ENCODE results near the gene PHLDA1. TPM values are rescaled to one million over a fixed set of nuclear protein-coding genes. Genes with fewer than 3 reads are reported as not detected.

PHLDA1 gene
- total RNA-seq, 1 experiment from 2014 or later: 181 TPM

- POLR2A ChIA-PET (ENCODE audit: unreplicated experiment): interaction anchor here (1.0 to 1.1 kb wide), 3 partner anchors 43 to 115 kb away, joined by 3 to 5 read pairs (median 3); partner anchors contain the start of gene PHLDA1
- intact Hi-C loops (cut with micrococcal nuclease): loop anchor here (1.0 to 10.0 kb wide), 9 partner anchors 24 to 418 kb away; no protein-coding TSS in a partner anchor
- TSS peak; percentile 84 for BruUV-seq (replicated peaks)
Observed at GRCh38 chr12:75977952-75978671, 53.5 kb downstream of the PHLDA1 start.

GRCh38 chr12:75977590-75977951, 54.0 kb downstream of the PHLDA1 start:
- H3K9ac ChIP-seq (ENCODE audit: low read length): peak overlapping the region; percentile 84
- POLR2A ChIA-PET (ENCODE audit: unreplicated experiment): interaction anchor here (0.6 to 1.1 kb wide), 4 partner anchors 43 to 114 kb away, joined by 3 to 5 read pairs (median 3); partner anchors contain the start of gene PHLDA1
- H3K36me3 ChIP-seq (ENCODE audit: low read depth, low read length): no peaks in the 10 kb centered on the region
- DNase-seq (no peak), ATAC-seq (no peak)
- H3K4me1 ChIP-seq (ENCODE audit: insufficient read depth, low read length): peaks cover 45% of the 10 kb centered on the region
- no peaks in the 10 kb centered on the region for H3K9me3 ChIP-seq (ENCODE audit: low read length)
- no peak overlapping the region for H3K4me3 ChIP-seq (ENCODE audit: low read length)
- TF ChIP-seq EZH2 (IDR thresholded peaks at IDR 0.05; ENCODE audit: low read length, unreplicated experiment) (no peak), CTCF (conservative IDR thresholded peaks at IDR 0.05; ENCODE audit: low read depth, low read length) (no peak), EZH2phosphoT487 (IDR thresholded peaks at IDR 0.05; ENCODE audit: borderline replicate concordance, low read length) (no peak)
- H3K27me3 ChIP-seq (ENCODE audit: low read length): no peaks in the 10 kb centered on the region
- intact Hi-C loops (cut with micrococcal nuclease): loop anchor here (1.0 to 10.0 kb wide), 2 partner anchors 114 to 253 kb away; no protein-coding TSS in a partner anchor
- CTCF ChIA-PET: interaction anchor here (0.7 to 0.8 kb wide), 2 partner anchors 24 to 71 kb away, joined by 3 read pairs; no protein-coding TSS in a partner anchor
- H3K79me2 ChIP-seq (ENCODE audit: low read length): no peaks in the 10 kb centered on the region; the same call in 1 of the 2 replicates
- peak overlapping the region; percentile 53 for H3K4me2 ChIP-seq (ENCODE audit: low read length)
- peaks cover 21% of the 10 kb centered on the region for H3F3A ChIP-seq (ENCODE audit: low read length, unreplicated experiment)
- peak overlapping the region; percentile 99 for H3K27ac ChIP-seq (ENCODE audit: low read length)
- no peaks in the 10 kb centered on the region for H4K20me1 ChIP-seq (ENCODE audit: low read length)
- no TSS peak for BruUV-seq (replicated peaks)
- no peak overlapping the region for H2AFZ ChIP-seq (ENCODE audit: low read length)
- H3K9me2 ChIP-seq (replicated peaks; ENCODE audit: low read length): no peaks in the 10 kb centered on the region

More at GRCh38 chr12:75977952-75978671, 53.5 kb downstream of the PHLDA1 start:
- Histone ChIP-seq H3K9ac (ENCODE audit: low read length) (peak overlapping the region; percentile 86), H4K20me1 (ENCODE audit: low read length) (no peaks in the 10 kb centered on the region), H3K27me3 (ENCODE audit: low read length) (no peaks in the 10 kb centered on the region), H3K9me2 (replicated peaks; ENCODE audit: low read length) (no peaks in the 10 kb centered on the region), H3K27ac (ENCODE audit: low read length) (peak overlapping the region; percentile 99), H2AFZ (ENCODE audit: low read length) (no peak overlapping the region), H3K4me1 (ENCODE audit: insufficient read depth, low read length) (peaks cover 45% of the 10 kb centered on the region), H3F3A (ENCODE audit: low read length, unreplicated experiment) (peaks cover 21% of the 10 kb centered on the region), H3K36me3 (ENCODE audit: low read depth, low read length) (no peaks in the 10 kb centered on the region), H3K4me3 (ENCODE audit: low read length) (peak overlapping the region; percentile 25; the same call in 1 of the 2 replicates), H3K9me3 (ENCODE audit: low read length) (no peaks in the 10 kb centered on the region), H3K4me2 (ENCODE audit: low read length) (peak overlapping the region; percentile 74), H3K79me2 (ENCODE audit: low read length) (no peaks in the 10 kb centered on the region; the same call in 1 of the 2 replicates)
- DNase-seq (peak; percentile 99), ATAC-seq (peak; percentile 78)
- TF ChIP-seq EZH2phosphoT487 (IDR thresholded peaks at IDR 0.05; ENCODE audit: borderline replicate concordance, low read length) (no peak), EZH2 (IDR thresholded peaks at IDR 0.05; ENCODE audit: low read length, unreplicated experiment) (no peak), CTCF (conservative IDR thresholded peaks at IDR 0.05; ENCODE audit: low read depth, low read length) (no peak)
- CTCF ChIA-PET: interaction anchor here (0.6 to 0.8 kb wide), 3 partner anchors 24 to 355 kb away, joined by 3 to 4 read pairs (median 3); no protein-coding TSS in a partner anchor

Data from PC-3 (cell line).